Hypothalamus (tissue), 51 donors: ENCODE measurements around the gene RHOA.
"Not testable (repeated sequence)": the region's sequence is repeated elsewhere in the genome, so short reads cannot be mapped to it uniquely, and the experiment has no call there.

Source experiments
- DNase-seq, 51 donors: peaks; one replicate each; lab custom pipeline; 2025; lab: John Stamatoyannopoulos, UW

The RHOA gene

GRCh38 chr3:49412632-49413337 is 1.0 kb upstream of the RHOA start:
- no peak for DNase-seq

- DNase-seq: peak in 32 of 51 donors; percentile 16 to 70 (median 52)
Observed at GRCh38 chr3:49411535-49411967, 225 bp downstream of the RHOA start.

GRCh38 chr3:49410846-49411534 is 786 bp downstream of the RHOA start:
- no peak for DNase-seq

GRCh38 chr3:49410066-49410845 is 1.5 kb downstream of the RHOA start:
- DNase-seq: no peak

- no peak for DNase-seq
Observed at GRCh38 chr3:49406571-49407565, 4.9 kb downstream of the RHOA start.

- not testable (repeated sequence) for DNase-seq
Observed at GRCh38 chr3:49405570-49405969, 6.2 kb downstream of the RHOA start.

GRCh38 chr3:49403891-49404290 is 7.9 kb downstream of the RHOA start:
- no peak for DNase-seq

GRCh38 chr3:49401766-49402165 is 10.0 kb downstream of the RHOA start:
- DNase-seq: no peak

- no peak for DNase-seq
Observed at GRCh38 chr3:49399461-49399860, 12.3 kb downstream of the RHOA start.

- peak in 2 of 51 donors; percentile 3 to 4 for DNase-seq
Observed at GRCh38 chr3:49397470-49397869, 14.3 kb downstream of the RHOA start.

- not testable (repeated sequence) for DNase-seq
Observed at GRCh38 chr3:49391310-49391709, 20.5 kb downstream of the RHOA start.

GRCh38 chr3:49389297-49389696 is 22.5 kb downstream of the RHOA start:
- DNase-seq: no peak

GRCh38 chr3:49388289-49388820 is 23.4 kb downstream of the RHOA start:
- DNase-seq: no peak

- no peak for DNase-seq
Observed at GRCh38 chr3:49387721-49388120, 24.1 kb downstream of the RHOA start.

GRCh38 chr3:49386056-49386756 is 25.6 kb downstream of the RHOA start:
- DNase-seq: no peak

- DNase-seq: no peak
Observed at GRCh38 chr3:49385617-49386016, 26.2 kb downstream of the RHOA start.

GRCh38 chr3:49383387-49383786 is 28.4 kb downstream of the RHOA start:
- no peak for DNase-seq

- peak in 1 of 51 donors; percentile 12 for DNase-seq
Observed at GRCh38 chr3:49378249-49378895, 33.4 kb downstream of the RHOA start.

GRCh38 chr3:49377483-49377882 is 34.3 kb downstream of the RHOA start:
- DNase-seq: peak in 1 of 51 donors; percentile 12
